DOHH2 (cell line): ENCODE results near the gene ZSCAN12.

Experiments
- CTCF ChIP-seq: fragments of 200-600 bp; sonication (generic); IDR thresholded peaks from one replicate; pipeline ENCODE4 v1.5.1; 2014; ENCODE audit warnings: antibody characterized with exemption, mild to moderate bottlenecking, low read depth, low read length; ENCODE audit not compliant: poor library complexity, severe bottlenecking
- EZH2phosphoT487 ChIP-seq: fragments of 200-600 bp; sonication (generic); IDR thresholded peaks from 2 replicates; pipeline ENCODE4 v1.6.1; 2017; ENCODE audit warnings: borderline replicate concordance, mild to moderate bottlenecking, antibody characterized with exemption, low read length, moderate library complexity, mixed read lengths

GRCh38 chr6:28399350-28400121 lies at the start of gene ZSCAN12:
- TF ChIP-seq CTCF = peak; percentile 50
- TF ChIP-seq EZH2phosphoT487 = no peak
